Measurements from ENCODE around the gene FGD3.
"Not testable (repeated sequence)": the region's sequence is repeated elsewhere in the genome, so short reads cannot be mapped to it uniquely, and the experiment has no call there.

FGD3 gene

GRCh38 chr9:92947268-92948037, at the start of gene FGD3:
Gene FGD3, plus strand, starts transcription at chr9:92947523. Its CDS starts 28,734 bp downstream, at chr9:92976257.
- Histone ChIP-seq H3K36me3 (ENCODE audit: control insufficient read depth, low read depth, low read length) (no peaks in the 10 kb centered on the region), H3K27me3 (ENCODE audit: control insufficient read depth, insufficient read depth, low read length) (peaks cover 10% of the 10 kb centered on the region), H3K4me3 (ENCODE audit: low read length) (peak within 1 kb of the TSS; percentile 61), H3K4me1 (ENCODE audit: control insufficient read depth, low read depth, low read length) (peaks cover 4% of the 10 kb centered on the region), H3K27ac (ENCODE audit: low read length) (no peak within 1 kb of the TSS), H3K9ac (ENCODE audit: low read length) (peak within 1 kb of the TSS; percentile 44), H3K9me3 (ENCODE audit: control insufficient read depth, low read depth, low read length) (no peaks in the 10 kb centered on the region)

GRCh38 chr9:92905137-92905536, 42.2 kb upstream of the FGD3 start:
- H3K9me3 ChIP-seq (ENCODE audit: control insufficient read depth, low read depth, low read length); H3K27ac ChIP-seq (ENCODE audit: low read length); H3K9ac ChIP-seq (ENCODE audit: low read length); H3K4me3 ChIP-seq (ENCODE audit: low read length); H3K27me3 ChIP-seq (ENCODE audit: control insufficient read depth, insufficient read depth, low read length); H3K4me1 ChIP-seq (ENCODE audit: control insufficient read depth, low read depth, low read length); H3K36me3 ChIP-seq (ENCODE audit: control insufficient read depth, low read depth, low read length): not testable (repeated sequence)

GRCh38 chr9:92911511-92912475, 35.5 kb upstream of the FGD3 start:
- no peaks in the 10 kb centered on the region for H3K4me1 ChIP-seq (ENCODE audit: control insufficient read depth, low read depth, low read length)
- H3K27me3 ChIP-seq (ENCODE audit: control insufficient read depth, insufficient read depth, low read length) = no peaks in the 10 kb centered on the region
- no peaks in the 10 kb centered on the region for H3K9me3 ChIP-seq (ENCODE audit: control insufficient read depth, low read depth, low read length)
- H3K9ac ChIP-seq (ENCODE audit: low read length) = no peak overlapping the region
- no peak overlapping the region for H3K4me3 ChIP-seq (ENCODE audit: low read length)
- H3K36me3 ChIP-seq (ENCODE audit: control insufficient read depth, low read depth, low read length) = no peaks in the 10 kb centered on the region
- H3K27ac ChIP-seq (ENCODE audit: low read length) = no peak overlapping the region

GRCh38 chr9:92917176-92917800, 30.0 kb upstream of the FGD3 start:
- Histone ChIP-seq H3K4me1 (ENCODE audit: control insufficient read depth, low read depth, low read length) (no peaks in the 10 kb centered on the region), H3K27me3 (ENCODE audit: control insufficient read depth, insufficient read depth, low read length) (no peaks in the 10 kb centered on the region), H3K36me3 (ENCODE audit: control insufficient read depth, low read depth, low read length) (no peaks in the 10 kb centered on the region), H3K4me3 (ENCODE audit: low read length) (no peak overlapping the region), H3K9ac (ENCODE audit: low read length) (no peak overlapping the region), H3K27ac (ENCODE audit: low read length) (no peak overlapping the region), H3K9me3 (ENCODE audit: control insufficient read depth, low read depth, low read length) (no peaks in the 10 kb centered on the region)

GRCh38 chr9:92920437-92920836, 26.9 kb upstream of the FGD3 start:
- H3K27ac ChIP-seq (ENCODE audit: low read length) = no peak overlapping the region
- H3K4me3 ChIP-seq (ENCODE audit: low read length) = no peak overlapping the region
- no peaks in the 10 kb centered on the region for H3K36me3 ChIP-seq (ENCODE audit: control insufficient read depth, low read depth, low read length)
- no peaks in the 10 kb centered on the region for H3K27me3 ChIP-seq (ENCODE audit: control insufficient read depth, insufficient read depth, low read length)
- no peak overlapping the region for H3K9ac ChIP-seq (ENCODE audit: low read length)
- H3K4me1 ChIP-seq (ENCODE audit: control insufficient read depth, low read depth, low read length) = no peaks in the 10 kb centered on the region
- no peaks in the 10 kb centered on the region for H3K9me3 ChIP-seq (ENCODE audit: control insufficient read depth, low read depth, low read length)

GRCh38 chr9:92931606-92932005, 15.7 kb upstream of the FGD3 start:
- Histone ChIP-seq H3K9ac (ENCODE audit: low read length) (no peak overlapping the region), H3K4me3 (ENCODE audit: low read length) (no peak overlapping the region), H3K36me3 (ENCODE audit: control insufficient read depth, low read depth, low read length) (no peaks in the 10 kb centered on the region), H3K27me3 (ENCODE audit: control insufficient read depth, insufficient read depth, low read length) (no peaks in the 10 kb centered on the region), H3K9me3 (ENCODE audit: control insufficient read depth, low read depth, low read length) (no peaks in the 10 kb centered on the region), H3K4me1 (ENCODE audit: control insufficient read depth, low read depth, low read length) (no peaks in the 10 kb centered on the region), H3K27ac (ENCODE audit: low read length) (no peak overlapping the region)

GRCh38 chr9:92934321-92934720, 13.0 kb upstream of the FGD3 start:
- Histone ChIP-seq H3K4me3 (ENCODE audit: low read length) (no peak overlapping the region), H3K27ac (ENCODE audit: low read length) (no peak overlapping the region), H3K36me3 (ENCODE audit: control insufficient read depth, low read depth, low read length) (no peaks in the 10 kb centered on the region), H3K9me3 (ENCODE audit: control insufficient read depth, low read depth, low read length) (no peaks in the 10 kb centered on the region), H3K9ac (ENCODE audit: low read length) (no peak overlapping the region), H3K4me1 (ENCODE audit: control insufficient read depth, low read depth, low read length) (no peaks in the 10 kb centered on the region), H3K27me3 (ENCODE audit: control insufficient read depth, insufficient read depth, low read length) (no peaks in the 10 kb centered on the region)

- no peaks in the 10 kb centered on the region for H3K9me3 ChIP-seq (ENCODE audit: control insufficient read depth, low read depth, low read length)
- H3K36me3 ChIP-seq (ENCODE audit: control insufficient read depth, low read depth, low read length) = no peaks in the 10 kb centered on the region
- H3K9ac ChIP-seq (ENCODE audit: low read length) = no peak overlapping the region
- H3K4me1 ChIP-seq (ENCODE audit: control insufficient read depth, low read depth, low read length) = no peaks in the 10 kb centered on the region
- H3K27me3 ChIP-seq (ENCODE audit: control insufficient read depth, insufficient read depth, low read length) = no peaks in the 10 kb centered on the region
- no peak overlapping the region for H3K27ac ChIP-seq (ENCODE audit: low read length)
- no peak overlapping the region for H3K4me3 ChIP-seq (ENCODE audit: low read length)
Measured at GRCh38 chr9:92938025-92938424, 9.3 kb upstream of the FGD3 start.

- H3K9ac ChIP-seq (ENCODE audit: low read length) = no peak overlapping the region
- no peaks in the 10 kb centered on the region for H3K4me1 ChIP-seq (ENCODE audit: control insufficient read depth, low read depth, low read length)
- H3K9me3 ChIP-seq (ENCODE audit: control insufficient read depth, low read depth, low read length) = no peaks in the 10 kb centered on the region
- no peaks in the 10 kb centered on the region for H3K27me3 ChIP-seq (ENCODE audit: control insufficient read depth, insufficient read depth, low read length)
- H3K4me3 ChIP-seq (ENCODE audit: low read length) = no peak overlapping the region
- no peak overlapping the region for H3K27ac ChIP-seq (ENCODE audit: low read length)
- H3K36me3 ChIP-seq (ENCODE audit: control insufficient read depth, low read depth, low read length) = no peaks in the 10 kb centered on the region
Measured at GRCh38 chr9:92941861-92942260, 5.5 kb upstream of the FGD3 start.

- Histone ChIP-seq H3K4me1 (ENCODE audit: control insufficient read depth, low read depth, low read length) (peaks cover 4% of the 10 kb centered on the region), H3K9ac (ENCODE audit: low read length) (no peak overlapping the region), H3K27ac (ENCODE audit: low read length) (no peak overlapping the region), H3K27me3 (ENCODE audit: control insufficient read depth, insufficient read depth, low read length) (peaks cover 5% of the 10 kb centered on the region), H3K4me3 (ENCODE audit: low read length) (no peak overlapping the region), H3K36me3 (ENCODE audit: control insufficient read depth, low read depth, low read length) (no peaks in the 10 kb centered on the region), H3K9me3 (ENCODE audit: control insufficient read depth, low read depth, low read length) (no peaks in the 10 kb centered on the region)
Measured at GRCh38 chr9:92942688-92943616, 4.4 kb upstream of the FGD3 start.
